ENCODE data around the gene PRR23C.

PRR23C gene

DNA sequence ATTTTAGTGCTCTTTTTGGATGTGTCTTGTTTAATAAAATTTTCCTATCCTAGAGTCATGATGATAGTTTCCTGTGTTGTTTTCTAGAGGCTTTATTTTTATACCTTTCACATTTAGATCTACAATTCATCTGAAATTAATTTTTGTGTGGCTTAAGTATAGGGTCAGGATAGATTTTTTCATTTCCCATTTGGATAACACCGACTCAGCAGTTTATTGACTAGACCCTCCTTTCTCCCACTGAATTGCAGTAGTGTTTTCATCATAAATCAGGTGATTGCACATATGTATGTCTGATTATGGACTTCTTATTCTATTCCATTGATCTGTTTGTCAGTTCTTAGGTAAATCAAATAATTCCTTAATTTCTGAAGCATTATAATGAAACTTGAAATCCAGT lies 49.0 kb downstream of the PRR23C start:
- DNase-seq (ENCODE audit: low read depth): no peak
